K562 (cell line): ENCODE measurements around the gene TSPAN18. TPM values are rescaled to one million over a fixed set of nuclear protein-coding genes. Genes with fewer than 3 reads are reported as not detected.

Experiments
- ATAC-seq: fragments of 200-7000 bp; cut with Tn5 transposase; 3 replicates; pipeline ENCODE4 v1.9.1; 2020; ENCODE audit warnings: moderate library complexity
- BruUV-seq: library from RNA; stranded (reverse); fragments of 400-500 nt; replicated peaks from 2 replicates; lab custom pipeline; 2021; lab: Mats Ljungman, UMichigan
- CTCF ChIA-PET: fragments of 300-600 bp; formaldehyde crosslinking; extraction: SDS; loops from one replicate; lab custom pipeline; 2021; ENCODE audit warnings: low intra/inter-chr PET ratio; lab: Yijun Ruan, JAX
- POLR2A ChIA-PET: fragments of 300-600, 350-650 bp; sonication (Branson Sonifier 250); formaldehyde crosslinking; extraction: SDS; loops from one replicate; lab custom pipeline; 2021; ENCODE audit warnings: antibody characterized with exemption, inconsistent platforms; lab: Yijun Ruan, JAX
- DNase-seq, 4 experiments: peaks; one replicate each; pipeline versions ENCODE4 v3.0.0 to v3.0.0-alpha.2; 2011 to 2018; ENCODE audit warnings: low spot score in 3 of 4, mixed read lengths in 3 of 4; ENCODE audit errors: extremely low read depth in 1 of 4
- FAIRE-seq: peaks from 2 replicates; lab custom pipeline; 2011; peaks lifted over from hg19 to GRCh38; lab: Jason Lieb, UNC
- H2AFZ ChIP-seq: 2 replicates; pipeline ENCODE4 v1.6.0; 2011; ENCODE audit warnings: low read depth, low read length, control low read depth, inconsistent platforms
- H3K27ac ChIP-seq: fragments of 200-600 bp; 3 replicates; pipeline ENCODE4 v1.8.0; 2011; ENCODE audit warnings: low read depth, mild to moderate bottlenecking, control low read depth, inconsistent platforms, low read length, moderate library complexity, mixed read lengths; ENCODE audit errors: extremely low read depth
- H3K27me3 ChIP-seq, 2 experiments: fragments of 300-600 bp in 1 of 2; 2 replicates in 1 of 2; 3 replicates in 1 of 2; pipeline versions ENCODE4 v1.6.0 to v1.8.0; 2011; ENCODE audit warnings: inconsistent platforms in 2 of 2, low read length in 2 of 2, mild to moderate bottlenecking in 1 of 2, mixed read lengths in 1 of 2, moderate library complexity in 1 of 2; ENCODE audit not compliant: control insufficient read depth in 2 of 2, insufficient read depth in 2 of 2
- H3K36me3 ChIP-seq: fragments of 300-600 bp; 3 replicates; pipeline ENCODE4 v1.8.0; 2011; ENCODE audit warnings: mild to moderate bottlenecking, low read length, inconsistent platforms; ENCODE audit not compliant: control insufficient read depth, insufficient read depth
- H3K4me1 ChIP-seq, 2 experiments: fragments of 200-600 bp in 1 of 2; replicated peaks in 1 of 2; 2 replicates in 1 of 2; 3 replicates in 1 of 2; pipeline versions ENCODE4 v1.5.1 to v1.8.0; 2011; ENCODE audit warnings: inconsistent platforms in 2 of 2, low read length in 2 of 2, mild to moderate bottlenecking in 1 of 2, mixed read lengths in 1 of 2, moderate library complexity in 1 of 2; ENCODE audit not compliant: control insufficient read depth in 2 of 2, insufficient read depth in 2 of 2
- H3K4me2 ChIP-seq: 2 replicates; pipeline ENCODE4 v1.6.1; 2011; ENCODE audit warnings: low read length, control low read depth, inconsistent platforms, mixed read lengths; ENCODE audit not compliant: insufficient read depth
- H3K4me3 ChIP-seq: fragments of 200-600 bp; sonication (generic), shearing (Covaris generic); 2 replicates; pipeline ENCODE4 v1.5.1; 2016; ENCODE audit warnings: control low read depth, inconsistent platforms
- H3K79me2 ChIP-seq: fragments of 200-600 bp; 3 replicates; pipeline ENCODE4 v1.8.0; 2011; ENCODE audit warnings: low read length, inconsistent platforms; ENCODE audit not compliant: control insufficient read depth, insufficient read depth
- H3K9ac ChIP-seq, 2 experiments: 2 replicates each; pipeline versions ENCODE4 v1.6.0 to v1.6.1; 2011; ENCODE audit warnings: low read depth in 2 of 2, low read length in 2 of 2, control low read depth in 1 of 2, inconsistent platforms in 1 of 2, mild to moderate bottlenecking in 1 of 2, mixed read lengths in 1 of 2; ENCODE audit not compliant: insufficient read depth in 1 of 2
- H3K9me1 ChIP-seq: one replicate; pipeline ENCODE4 v1.6.0; 2011; ENCODE audit warnings: inconsistent platforms, mild to moderate bottlenecking, low read length, moderate library complexity; ENCODE audit not compliant: control insufficient read depth, insufficient read depth
- H3K9me3 ChIP-seq: replicated peaks from 2 replicates; pipeline ENCODE4 v1.5.1; 2011; ENCODE audit warnings: low read depth, low read length, inconsistent platforms; ENCODE audit not compliant: control insufficient read depth, insufficient read depth
- H4K20me1 ChIP-seq: replicated peaks from 2 replicates; pipeline ENCODE4 v1.6.1; 2011; ENCODE audit warnings: low read length, inconsistent platforms, mixed read lengths; ENCODE audit not compliant: control insufficient read depth, insufficient read depth
- CREBBP ChIP-seq: IDR thresholded peaks from one replicate; pipeline ENCODE4 v1.6.1; 2012; ENCODE audit warnings: low read depth, mild to moderate bottlenecking, control low read depth, inconsistent platforms, low read length
- FOXM1 ChIP-seq, 2 experiments: fragments of 450-650 bp in 1 of 2; sonication (generic) in 1 of 2; formaldehyde crosslinking in 1 of 2; IDR thresholded peaks; 2 replicates each; pipeline versions ENCODE4 v1.6.1 to v1.9.0; 2017 to 2022; ENCODE audit warnings: low read depth in 2 of 2, mild to moderate bottlenecking in 2 of 2, missing genetic modification reagents in 1 of 2, moderate library complexity in 1 of 2
- HLTF ChIP-seq: fragments of 450-650 bp; IDR thresholded peaks from 2 replicates; pipeline ENCODE4 v1.6.1; 2016
- MYBL2 ChIP-seq, 2 experiments: fragments of 450-650 bp in 1 of 2; sonication (generic) in 1 of 2; formaldehyde crosslinking in 1 of 2; IDR thresholded peaks; 2 replicates each; pipeline versions ENCODE4 v1.6.1 to v1.8.1; 2017 to 2022; ENCODE audit warnings: borderline replicate concordance in 1 of 2, inconsistent platforms in 1 of 2, low read depth in 1 of 2, mild to moderate bottlenecking in 1 of 2, missing genetic modification reagents in 1 of 2, moderate library complexity in 1 of 2
- NONO ChIP-seq, 2 experiments: fragments of 200-400 bp in 1 of 2; fragments of 450-650 bp in 1 of 2; formaldehyde crosslinking in 1 of 2; IDR thresholded peaks; 2 replicates each; pipeline ENCODE4 v1.6.1; 2017; ENCODE audit warnings: low read depth in 2 of 2, mild to moderate bottlenecking in 2 of 2, moderate library complexity in 2 of 2, low read length in 1 of 2
- PPARD ChIP-seq: fragments of 250-450 bp; sonication (Bioruptor Pico); IDR thresholded peaks from 2 replicates; pipeline ENCODE4 v1.8.0; 2022; ENCODE audit warnings: inconsistent platforms, mild to moderate bottlenecking, moderate library complexity
- RCOR1 ChIP-seq, 2 experiments: IDR thresholded peaks; 2 replicates each; pipeline ENCODE4 v1.6.1; 2012; ENCODE audit warnings: low read depth in 2 of 2, low read length in 2 of 2, borderline replicate concordance in 1 of 2, improper control_type of control experiment in 1 of 2
- SP1 ChIP-seq: sonication (generic); formaldehyde crosslinking; IDR thresholded peaks from 2 replicates; pipeline ENCODE4 v1.8.1; 2022; ENCODE audit warnings: mild to moderate bottlenecking, missing genetic modification reagents
- TCFL5 ChIP-seq: fragments of 250-450 bp; sonication (Bioruptor Pico); conservative IDR thresholded peaks from 2 replicates; pipeline ENCODE4 v1.6.1; 2021; ENCODE audit warnings: mild to moderate bottlenecking, moderate library complexity, matching md5 sums
- ZC3H8 ChIP-seq: fragments of 450-650 bp; IDR thresholded peaks from 2 replicates; pipeline ENCODE4 v1.6.1; 2017
- ZMIZ1 ChIP-seq, 2 experiments: fragments of 150-350 bp in 1 of 2; IDR thresholded peaks; 2 replicates each; pipeline ENCODE4 v1.6.1; 2012 to 2016; ENCODE audit warnings: low read depth in 2 of 2, low read length in 2 of 2, mild to moderate bottlenecking in 1 of 2, moderate library complexity in 1 of 2
- ZNF79 ChIP-seq: fragments of 250-450 bp; sonication (Bioruptor Pico); IDR thresholded peaks from 2 replicates; pipeline ENCODE4 v1.4.0; 2020; ENCODE audit warnings: low read depth, mild to moderate bottlenecking, moderate library complexity
- ZZZ3 ChIP-seq: fragments of 450-650 bp; IDR thresholded peaks from 2 replicates; pipeline ENCODE4 v1.6.1; 2016; ENCODE audit warnings: antibody characterized with exemption, mild to moderate bottlenecking, moderate library complexity
- WGBS: fragments of 100-300 bp; shearing (Covaris generic); methylation state at CpG from one replicate; pipeline ENCODE4 v1.1.6; 2016; ENCODE audit warnings: low coverage, mixed read lengths; ENCODE audit not compliant: insufficient coverage; ENCODE audit errors: missing lambda C conversion rate; 5-methylcytosine and 5-hydroxymethylcytosine counted together
- in situ Hi-C: fragments of 300-500 bp; cut with MboI; formaldehyde crosslinking; loops from 4 replicates; pipeline ENCODE4 v1.15.0; 2018; ENCODE audit warnings: inconsistent platforms, mixed read lengths
- intact Hi-C: fragments of 100-400 bp; cut with micrococcal nuclease; formaldehyde crosslinking; loops from 2 replicates; pipeline ENCODE4 v1.14.2; 2022
- polyA plus RNA-seq, 8 experiments: library from polyadenylated mRNA; depleted of rRNA in 4 of 8; stranded (reverse) in 5 of 8; unstranded in 3 of 8; fragments of >200 nt; fragmentation: Nextera tagmentation in 2 of 8; fragmentation: Illumina TruSeq in 1 of 8; extraction: Ambion mirVana in 2 of 8; extraction: Trizol in 1 of 8; gene quantifications; 2 replicates each; pipeline versions ENCODE4 v1.2.1 to v1.2.3, GENCODE V29; 2011 to 2014; ENCODE audit warnings: inconsistent platforms in 1 of 8, missing spikeins in 1 of 8
- total RNA-seq, 7 experiments: library from RNA; depleted of rRNA in 6 of 7; stranded (reverse); fragments of >200 nt in 6 of 7; fragmentation: Illumina TruSeq in 2 of 7; extraction: Trizol in 2 of 7; gene quantifications; 2 replicates each; pipeline versions ENCODE4 v1.2.1 to v1.2.3, GENCODE V29; 2011 to 2021; ENCODE audit warnings: low replicate concordance in 1 of 7
- TF ChIP-seq, protein P1 (sequence below): fragments of 450-650 bp; conservative IDR thresholded peaks from 2 replicates; pipeline ENCODE4 v1.6.1; 2016; ENCODE audit warnings: missing genetic modification characterization, low read depth, mild to moderate bottlenecking, control low read depth, missing compliant biosample characterization

Gene TSPAN18
- total and polyA plus RNA-seq, 9 of the 15 experiments (the other 6 are each of a cell fraction or from before 2014, with no cell fraction given), result 0.17 to 0.35 (median 0.22) TPM; not detected in 4

DNA sequence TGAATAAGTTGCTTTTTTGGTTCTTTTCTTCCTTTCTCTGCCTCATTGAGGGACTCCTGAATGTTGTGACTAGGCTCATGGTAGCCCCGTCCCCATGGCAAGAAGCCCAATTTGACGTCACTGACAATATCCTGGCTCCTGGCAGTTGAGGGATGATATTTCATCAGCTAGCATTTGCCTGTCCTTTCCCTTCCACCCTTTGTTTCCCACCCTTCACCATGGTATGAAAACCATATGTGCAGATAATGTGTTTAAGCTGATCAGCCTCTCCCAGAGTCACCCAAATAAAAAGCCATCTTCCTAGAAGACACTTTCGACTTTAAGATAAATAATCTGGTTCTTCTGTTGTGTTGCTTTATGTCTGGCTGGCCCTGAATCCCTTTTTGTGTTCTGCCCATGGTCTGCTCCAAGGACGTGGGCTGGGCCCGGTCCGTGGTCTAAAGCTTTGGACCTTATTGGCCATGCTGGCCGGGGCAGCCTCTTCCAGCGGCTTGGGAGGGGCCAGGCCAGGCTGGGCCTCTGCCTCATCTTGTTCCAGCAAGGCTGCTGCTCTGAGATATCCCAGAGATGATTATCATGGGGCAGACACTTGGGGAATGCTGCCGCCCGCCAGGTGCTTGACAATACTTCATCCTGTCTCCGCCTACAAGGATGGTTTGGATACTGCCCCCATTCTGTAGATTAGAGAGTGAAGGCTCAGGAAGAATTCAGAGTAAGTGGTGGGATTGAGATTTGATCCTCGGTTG lies 5.1 kb downstream of the TSPAN18 start:
- peaks cover 0 to 15% of the 10 kb centered on the region in 2 experiments; a peak in 3 of 5 replicates for H3K4me1 ChIP-seq
- H3K27me3 ChIP-seq, result peaks cover 6 to 58% of the 10 kb centered on the region in 2 experiments; a peak in 4 of 5 replicates
- H3K4me2 ChIP-seq, result no peak overlapping the region
- WGBS, result 1% methylated on average over 12 of the region's 12 CpGs
- no peak overlapping the region for H2AFZ ChIP-seq
- H3K79me2 ChIP-seq, result no peaks in the 10 kb centered on the region
- CTCF ChIA-PET, result no interaction called here
- peak in 1 of 4 experiments; percentile 24 for DNase-seq
- H3K9me1 ChIP-seq, result no peaks in the 10 kb centered on the region
- H4K20me1 ChIP-seq, result no peaks in the 10 kb centered on the region; the same call in 1 of the 2 replicates
- BruUV-seq, result no TSS peak
- no peak overlapping the region for H3K9ac ChIP-seq
- no peak overlapping the region for H3K4me3 ChIP-seq
- H3K27ac ChIP-seq, result no peak overlapping the region
- no peaks in the 10 kb centered on the region for H3K9me3 ChIP-seq
- no peaks in the 10 kb centered on the region for H3K36me3 ChIP-seq
- in situ Hi-C loops (no loop called here), intact Hi-C loops (no loop called here)
- ATAC-seq, result no peak
- no peak for FAIRE-seq
- POLR2A ChIA-PET, result no interaction called here
- TF ChIP-seq ZNF79 (no peak), ZMIZ1 (IDR thresholded peaks at IDR 0.05; ENCODE audit: low read depth in 2 of 2, low read length in 2 of 2) (no peak), FOXM1 (IDR thresholded peaks at IDR 0.05; ENCODE audit: low read depth) (no peak), FOXM1 (CRISPR knock-in tag; IDR thresholded peaks at IDR 0.05; ENCODE audit: low read depth) (no peak), TCFL5 (CRISPR knock-in tag) (no peak), SP1 (CRISPR knock-in tag) (no peak), NONO (IDR thresholded peaks at IDR 0.05; ENCODE audit: low read depth in 2 of 2, low read length in 1 of 2) (no peak), ZC3H8 (no peak), MYBL2 (IDR thresholded peaks at IDR 0.05; ENCODE audit: low read depth) (no peak), MYBL2 (CRISPR knock-in tag; IDR thresholded peaks at IDR 0.05; ENCODE audit: borderline replicate concordance) (no peak), PPARD (CRISPR knock-in tag) (no peak), RCOR1 (IDR thresholded peaks at IDR 0.05; ENCODE audit: borderline replicate concordance in 1 of 2, low read depth in 2 of 2, low read length in 2 of 2) (no peak; a peak in 1 of 4 replicates), CREBBP (no peak), HLTF (no peak), ZZZ3 (no peak)
- TF ChIP-seq, protein P1, sequence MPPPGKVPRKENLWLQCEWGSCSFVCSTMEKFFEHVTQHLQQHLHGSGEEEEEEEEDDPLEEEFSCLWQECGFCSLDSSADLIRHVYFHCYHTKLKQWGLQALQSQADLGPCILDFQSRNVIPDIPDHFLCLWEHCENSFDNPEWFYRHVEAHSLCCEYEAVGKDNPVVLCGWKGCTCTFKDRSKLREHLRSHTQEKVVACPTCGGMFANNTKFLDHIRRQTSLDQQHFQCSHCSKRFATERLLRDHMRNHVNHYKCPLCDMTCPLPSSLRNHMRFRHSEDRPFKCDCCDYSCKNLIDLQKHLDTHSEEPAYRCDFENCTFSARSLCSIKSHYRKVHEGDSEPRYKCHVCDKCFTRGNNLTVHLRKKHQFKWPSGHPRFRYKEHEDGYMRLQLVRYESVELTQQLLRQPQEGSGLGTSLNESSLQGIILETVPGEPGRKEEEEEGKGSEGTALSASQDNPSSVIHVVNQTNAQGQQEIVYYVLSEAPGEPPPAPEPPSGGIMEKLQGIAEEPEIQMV (tag), result no peak
